Neural progenitor cell (in vitro differentiated cells): ENCODE results near the gene CEBPE. TPM values are rescaled to one million over a fixed set of nuclear protein-coding genes. Genes with fewer than 3 reads are reported as not detected.

ENCODE experiments used
- DNase-seq: peaks from one replicate; pipeline ENCODE4 v3.0.0-alpha.2; 2016; ENCODE audit warnings: low spot score
- H2AFZ ChIP-seq: fragments of 200-600 bp; sonication (generic); replicated peaks from 2 replicates; pipeline ENCODE4 v1.6.1; 2016; ENCODE audit warnings: antibody characterized with exemption
- H3F3A ChIP-seq: fragments of 200-600 bp; sonication (generic); 2 replicates; pipeline ENCODE4 v1.6.1; 2016; ENCODE audit warnings: antibody characterized with exemption, low read depth
- H3K27ac ChIP-seq: fragments of 200-600 bp; sonication (generic); 2 replicates; pipeline ENCODE4 v1.5.1; 2016; ENCODE audit warnings: mild to moderate bottlenecking
- H3K27me3 ChIP-seq: fragments of 200-600 bp; sonication (generic); 2 replicates; pipeline ENCODE4 v1.6.1; 2016; ENCODE audit warnings: mild to moderate bottlenecking, moderate library complexity
- H3K36me3 ChIP-seq: fragments of 200-600 bp; sonication (generic); 2 replicates; pipeline ENCODE4 v1.5.1; 2016
- H3K4me1 ChIP-seq: fragments of 200-600 bp; sonication (generic); 2 replicates; pipeline ENCODE4 v1.6.1; 2016; ENCODE audit warnings: mixed run types
- H3K4me2 ChIP-seq: fragments of 200-600 bp; sonication (generic); 2 replicates; pipeline ENCODE4 v1.6.1; 2016
- H3K4me3 ChIP-seq: fragments of 200-600 bp; sonication (generic); 2 replicates; pipeline ENCODE4 v1.5.1; 2016
- H3K79me2 ChIP-seq: fragments of 200-600 bp; sonication (generic); 2 replicates; pipeline ENCODE4 v1.6.1; 2016; ENCODE audit warnings: low read depth
- H3K9ac ChIP-seq: fragments of 200-600 bp; sonication (generic); 2 replicates; pipeline ENCODE4 v1.6.1; 2016
- H3K9me3 ChIP-seq: fragments of 200-600 bp; sonication (generic); 2 replicates; pipeline ENCODE4 v1.5.1; 2016; ENCODE audit warnings: low read depth
- H4K20me1 ChIP-seq: fragments of 200-600 bp; sonication (generic); 2 replicates; pipeline ENCODE4 v1.6.1; 2016; ENCODE audit warnings: low read depth
- H3K27ac Mint-ChIP-seq: 3 replicates; pipeline ENCODE4 v1.8.0; 2021; ENCODE audit warnings: mixed read lengths
- H3K27me3 Mint-ChIP-seq: 2 replicates; pipeline ENCODE4 v1.8.0; 2022; ENCODE audit warnings: low read depth, mild to moderate bottlenecking, inconsistent platforms, moderate library complexity, mixed read lengths; ENCODE audit not compliant: insufficient read depth
- H3K36me3 Mint-ChIP-seq: 3 replicates; pipeline ENCODE4 v1.8.0; 2021; ENCODE audit warnings: mixed read lengths
- H3K4me1 Mint-ChIP-seq: 3 replicates; pipeline ENCODE4 v1.8.0; 2021; ENCODE audit warnings: mixed read lengths
- H3K4me3 Mint-ChIP-seq: 3 replicates; pipeline ENCODE4 v1.8.0; 2021; ENCODE audit warnings: mild to moderate bottlenecking, moderate library complexity, mixed read lengths
- H3K9me3 Mint-ChIP-seq: 3 replicates; pipeline ENCODE4 v1.8.0; 2020; ENCODE audit warnings: mixed read lengths
- EZH2 ChIP-seq: fragments of 200-600 bp; sonication (generic); IDR thresholded peaks from 2 replicates; pipeline ENCODE4 v1.6.1; 2017; ENCODE audit warnings: antibody characterized with exemption, mild to moderate bottlenecking, moderate library complexity
- EZH2phosphoT487 ChIP-seq: fragments of 200-600 bp; sonication (generic); IDR thresholded peaks from 2 replicates; pipeline ENCODE4 v1.6.1; 2017; ENCODE audit warnings: antibody characterized with exemption
- total RNA-seq: library from RNA; depleted of rRNA; stranded (reverse); fragments of >200 nt; gene quantifications from 2 replicates; pipeline ENCODE4 v1.2.3, GENCODE V29; 2015; ENCODE audit warnings: low replicate concordance
- TF ChIP-seq, protein P1 (sequence below): fragments of 200-600 bp; sonication (generic); IDR thresholded peaks from 2 replicates; pipeline ENCODE4 v1.5.1; 2017; ENCODE audit warnings: antibody characterized with exemption, mild to moderate bottlenecking

Gene CEBPE
- total RNA-seq, 1 donor from 2014 or later: not detected

DNA sequence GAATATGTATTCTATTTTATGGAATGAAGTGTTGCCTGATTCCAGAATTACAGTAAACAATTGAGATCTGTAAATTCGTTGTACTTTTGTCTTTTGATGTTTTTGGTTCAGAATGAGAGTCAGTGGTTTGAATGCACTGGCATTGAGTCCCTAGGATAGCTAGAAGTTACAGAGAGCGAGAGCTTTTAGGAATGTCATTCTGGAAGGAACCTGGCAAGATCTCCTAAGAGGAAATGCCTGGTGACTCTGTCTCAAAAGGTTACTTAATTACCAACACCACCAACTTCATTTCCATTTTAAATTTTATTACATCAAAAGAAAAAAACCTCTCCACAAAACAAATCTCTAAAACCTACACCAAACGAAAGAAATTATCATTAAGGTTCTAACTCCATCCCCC is 6.0 kb upstream of the CEBPE start:
- H4K20me1 ChIP-seq: no peaks in the 10 kb centered on the region
- no peak for TF ChIP-seq EZH2
- no peak overlapping the region for H2AFZ ChIP-seq
- DNase-seq: no peak
- Mint-ChIP-seq H3K4me1 (peaks cover 43% of the 10 kb centered on the region), H3K27ac (no peak overlapping the region), H3K27me3 (peaks cover 2% of the 10 kb centered on the region), H3K9me3 (peaks cover 2% of the 10 kb centered on the region), H3K36me3 (peaks cover 17% of the 10 kb centered on the region), H3K4me3 (no peak overlapping the region)
- H3K27me3 ChIP-seq: no peaks in the 10 kb centered on the region
- no peaks in the 10 kb centered on the region for H3K36me3 ChIP-seq
- H3K9me3 ChIP-seq: no peaks in the 10 kb centered on the region
- no peaks in the 10 kb centered on the region for H3K79me2 ChIP-seq
- H3K4me2 ChIP-seq: no peak overlapping the region
- H3K9ac ChIP-seq: no peak overlapping the region
- peaks cover 12% of the 10 kb centered on the region for H3K4me1 ChIP-seq
- H3F3A ChIP-seq: peaks cover 19% of the 10 kb centered on the region
- H3K27ac ChIP-seq: no peak overlapping the region
- no peak overlapping the region for H3K4me3 ChIP-seq

DNA sequence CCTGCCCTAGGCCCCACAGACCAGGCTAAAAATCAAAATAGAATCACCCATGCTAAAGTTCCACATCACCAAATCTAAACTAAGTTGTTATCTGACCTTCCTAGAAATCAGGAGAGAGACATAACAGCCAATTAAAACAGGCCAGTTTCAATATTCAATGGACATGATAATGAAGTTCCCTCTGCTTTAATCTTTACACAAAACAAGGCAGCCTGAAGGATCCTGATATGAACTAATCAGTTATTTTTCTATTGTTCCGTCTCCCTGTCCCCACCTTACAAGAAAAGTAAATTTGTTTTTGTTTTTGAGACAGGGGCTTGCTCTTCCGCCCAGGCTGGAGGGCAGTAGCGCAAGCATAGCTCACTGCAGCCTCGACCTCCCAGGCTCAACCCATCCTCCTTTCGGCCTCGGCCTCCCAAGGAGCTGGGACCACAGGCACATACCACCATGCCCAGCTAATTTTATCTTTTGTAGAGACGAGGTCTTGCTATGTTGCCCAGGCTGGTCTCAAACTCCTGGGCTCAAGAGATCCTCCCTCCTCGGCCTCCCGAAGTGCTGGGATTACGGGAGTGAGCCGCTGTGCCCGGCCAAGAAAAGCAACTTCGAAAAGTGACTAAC is 5.4 kb upstream of the CEBPE start:
- Mint-ChIP-seq H3K4me3 (no peak overlapping the region), H3K27me3 (peaks cover 2% of the 10 kb centered on the region), H3K36me3 (peaks cover 17% of the 10 kb centered on the region), H3K9me3 (peaks cover 2% of the 10 kb centered on the region), H3K4me1 (peaks cover 47% of the 10 kb centered on the region), H3K27ac (no peak overlapping the region)
- H3K36me3 ChIP-seq: no peaks in the 10 kb centered on the region
- H3K9me3 ChIP-seq: no peaks in the 10 kb centered on the region
- no peak for DNase-seq
- peaks cover 18% of the 10 kb centered on the region for H3K4me1 ChIP-seq
- H4K20me1 ChIP-seq: no peaks in the 10 kb centered on the region
- H3K9ac ChIP-seq: no peak overlapping the region
- TF ChIP-seq EZH2: no peak
- TF ChIP-seq EZH2phosphoT487: no peak
- H3K27me3 ChIP-seq: no peaks in the 10 kb centered on the region
- H2AFZ ChIP-seq: no peak overlapping the region
- H3K4me2 ChIP-seq: no peak overlapping the region
- no peak overlapping the region for H3K4me3 ChIP-seq
- no peaks in the 10 kb centered on the region for H3K79me2 ChIP-seq
- H3K27ac ChIP-seq: no peak overlapping the region
- H3F3A ChIP-seq: peaks cover 24% of the 10 kb centered on the region

DNA sequence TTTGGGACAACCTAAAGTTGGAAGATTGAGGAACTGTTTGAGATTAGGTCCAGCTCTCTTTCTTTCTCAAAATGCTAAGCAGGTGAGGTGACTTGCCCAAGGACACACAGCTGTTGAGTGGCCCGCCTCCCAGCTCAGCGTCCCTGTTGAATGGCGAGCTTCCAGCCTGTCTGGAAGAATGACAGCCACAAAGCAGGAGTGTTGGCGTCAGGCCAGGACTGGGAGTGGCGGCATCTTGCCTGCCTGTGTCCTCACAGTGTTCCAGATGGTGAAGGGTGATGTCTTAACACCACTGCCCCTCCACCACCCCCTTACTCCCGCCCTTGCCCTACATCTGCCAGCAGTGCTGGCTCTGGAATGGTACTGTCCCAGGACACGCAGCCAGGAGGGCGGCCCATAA is 4.4 kb upstream of the CEBPE start:
- H3K27ac Mint-ChIP-seq: no peak overlapping the region
- Histone ChIP-seq H3K4me2 (no peak overlapping the region), H2AFZ (no peak overlapping the region), H3K9ac (no peak overlapping the region), H3K79me2 (no peaks in the 10 kb centered on the region), H3K36me3 (no peaks in the 10 kb centered on the region), H3K27me3 (no peaks in the 10 kb centered on the region), H3K9me3 (no peaks in the 10 kb centered on the region), H3K4me1 (peaks cover 18% of the 10 kb centered on the region), H3F3A (peaks cover 24% of the 10 kb centered on the region), H3K4me3 (no peak overlapping the region), H3K27ac (no peak overlapping the region), H4K20me1 (no peaks in the 10 kb centered on the region)
- H3K9me3 Mint-ChIP-seq: peaks cover 2% of the 10 kb centered on the region
- TF ChIP-seq EZH2phosphoT487 (no peak), EZH2 (no peak)
- TF ChIP-seq, protein P1, sequence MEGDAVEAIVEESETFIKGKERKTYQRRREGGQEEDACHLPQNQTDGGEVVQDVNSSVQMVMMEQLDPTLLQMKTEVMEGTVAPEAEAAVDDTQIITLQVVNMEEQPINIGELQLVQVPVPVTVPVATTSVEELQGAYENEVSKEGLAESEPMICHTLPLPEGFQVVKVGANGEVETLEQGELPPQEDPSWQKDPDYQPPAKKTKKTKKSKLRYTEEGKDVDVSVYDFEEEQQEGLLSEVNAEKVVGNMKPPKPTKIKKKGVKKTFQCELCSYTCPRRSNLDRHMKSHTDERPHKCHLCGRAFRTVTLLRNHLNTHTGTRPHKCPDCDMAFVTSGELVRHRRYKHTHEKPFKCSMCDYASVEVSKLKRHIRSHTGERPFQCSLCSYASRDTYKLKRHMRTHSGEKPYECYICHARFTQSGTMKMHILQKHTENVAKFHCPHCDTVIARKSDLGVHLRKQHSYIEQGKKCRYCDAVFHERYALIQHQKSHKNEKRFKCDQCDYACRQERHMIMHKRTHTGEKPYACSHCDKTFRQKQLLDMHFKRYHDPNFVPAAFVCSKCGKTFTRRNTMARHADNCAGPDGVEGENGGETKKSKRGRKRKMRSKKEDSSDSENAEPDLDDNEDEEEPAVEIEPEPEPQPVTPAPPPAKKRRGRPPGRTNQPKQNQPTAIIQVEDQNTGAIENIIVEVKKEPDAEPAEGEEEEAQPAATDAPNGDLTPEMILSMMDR: no peak
- H3K4me3 Mint-ChIP-seq: no peak overlapping the region
- peaks cover 2% of the 10 kb centered on the region for H3K27me3 Mint-ChIP-seq
- H3K4me1 Mint-ChIP-seq: peaks cover 47% of the 10 kb centered on the region
- H3K36me3 Mint-ChIP-seq: peaks cover 12% of the 10 kb centered on the region
- DNase-seq: no peak

DNA sequence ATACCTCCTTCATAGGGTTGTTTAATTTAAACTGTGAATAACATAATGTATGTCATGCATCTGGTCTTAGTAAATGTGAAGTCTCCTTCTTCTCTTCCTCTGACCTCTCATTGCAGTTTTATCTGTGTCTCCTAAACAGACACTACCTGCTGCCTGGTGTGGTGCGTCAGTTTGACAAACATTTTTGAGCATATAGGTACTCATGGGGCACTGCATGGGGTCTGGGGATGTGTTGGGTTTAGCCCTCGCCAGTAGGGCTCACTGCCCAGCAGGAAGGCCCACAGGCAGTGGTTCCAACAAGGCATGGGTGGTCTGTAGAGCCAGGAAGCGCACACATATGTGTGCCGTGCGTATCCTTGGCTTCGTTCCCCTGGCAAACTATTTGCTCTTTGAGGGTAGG is 3.0 kb upstream of the CEBPE start:
- TF ChIP-seq EZH2: no peak
- TF ChIP-seq EZH2phosphoT487: no peak
- Histone ChIP-seq H3K79me2 (no peaks in the 10 kb centered on the region), H3K4me2 (no peak overlapping the region), H3K4me1 (peaks cover 18% of the 10 kb centered on the region), H3K27ac (no peak overlapping the region), H3K4me3 (no peak overlapping the region), H3K9me3 (no peaks in the 10 kb centered on the region), H3F3A (peaks cover 24% of the 10 kb centered on the region), H3K27me3 (no peaks in the 10 kb centered on the region), H4K20me1 (no peaks in the 10 kb centered on the region), H3K9ac (no peak overlapping the region), H2AFZ (no peak overlapping the region), H3K36me3 (no peaks in the 10 kb centered on the region)
- DNase-seq: no peak
- H3K4me3 Mint-ChIP-seq: no peak overlapping the region
- H3K27ac Mint-ChIP-seq: peak overlapping the region; percentile 89
- peaks cover 6% of the 10 kb centered on the region for H3K36me3 Mint-ChIP-seq
- H3K9me3 Mint-ChIP-seq: peaks cover 2% of the 10 kb centered on the region
- H3K4me1 Mint-ChIP-seq: peaks cover 50% of the 10 kb centered on the region
- peaks cover 2% of the 10 kb centered on the region for H3K27me3 Mint-ChIP-seq
